Neural cell (in vitro differentiated cells): Measurements from ENCODE around the gene SYTL3. TPM values are rescaled to one million over a fixed set of nuclear protein-coding genes. Genes with fewer than 3 reads are reported as not detected.

ENCODE experiments used
- H2AFZ ChIP-seq: fragments of 200-600, 300-800 bp; sonication (generic), shearing (Covaris generic); 2 replicates; pipeline ENCODE4 v1.6.0; 2014; ENCODE audit warnings: low read depth, mild to moderate bottlenecking, antibody characterized with exemption, low read length, moderate library complexity
- H3F3A ChIP-seq: fragments of 200-600 bp; shearing (Covaris generic); 2 replicates; pipeline ENCODE4 v1.6.1; 2016; ENCODE audit warnings: mild to moderate bottlenecking, moderate library complexity, mixed read lengths, antibody characterized with exemption, low read length; ENCODE audit not compliant: insufficient read depth, poor library complexity, severe bottlenecking
- H3K27ac ChIP-seq: fragments of 200-600, 300-800 bp; sonication (generic), shearing (Covaris generic); 2 replicates; pipeline ENCODE4 v1.5.1; 2014; ENCODE audit warnings: mild to moderate bottlenecking, low read length, moderate library complexity
- H3K27me3 ChIP-seq: fragments of 300-800, 200-600 bp; sonication (generic), shearing (Covaris generic); 2 replicates; pipeline ENCODE4 v1.6.0; 2014; ENCODE audit warnings: mild to moderate bottlenecking, low read depth, low read length, moderate library complexity; ENCODE audit not compliant: insufficient read depth
- H3K36me3 ChIP-seq: fragments of 300-800, 200-600 bp; sonication (generic), shearing (Covaris generic); 2 replicates; pipeline ENCODE4 v1.5.1; 2014; ENCODE audit warnings: mild to moderate bottlenecking, antibody characterized with exemption, low read length, moderate library complexity; ENCODE audit not compliant: insufficient read depth
- H3K4me2 ChIP-seq: fragments of 300-800, 200-600 bp; sonication (generic), shearing (Covaris generic); 2 replicates; pipeline ENCODE4 v1.6.0; 2014; ENCODE audit warnings: mild to moderate bottlenecking, low read length
- H3K4me3 ChIP-seq: fragments of 300-800, 200-600 bp; sonication (generic), shearing (Covaris generic); 2 replicates; pipeline ENCODE4 v1.5.1; 2014; ENCODE audit warnings: mild to moderate bottlenecking, low read length, moderate library complexity
- H3K79me2 ChIP-seq: fragments of 200-600 bp; shearing (Covaris generic); replicated peaks from 2 replicates; pipeline ENCODE4 v1.6.0; 2014; ENCODE audit warnings: mild to moderate bottlenecking, low read length, moderate library complexity; ENCODE audit not compliant: insufficient read depth
- H3K9ac ChIP-seq: fragments of 300-800, 200-600 bp; sonication (generic), shearing (Covaris generic); 2 replicates; pipeline ENCODE4 v1.6.1; 2016; ENCODE audit warnings: mild to moderate bottlenecking, low read length, mixed read lengths
- H3K9me2 ChIP-seq: fragments of 200-600 bp; shearing (Covaris generic); 2 replicates; pipeline ENCODE4 v1.6.1; 2016; ENCODE audit warnings: mild to moderate bottlenecking, low read length, mixed read lengths; ENCODE audit not compliant: insufficient read depth
- H3K9me3 ChIP-seq: fragments of 200-600, 300-800 bp; sonication (generic), shearing (Covaris generic); 2 replicates; pipeline ENCODE4 v1.6.1; 2016; ENCODE audit warnings: mild to moderate bottlenecking, mixed run types, low read length, moderate library complexity, mixed read lengths
- H4K20me1 ChIP-seq: fragments of 200-600 bp; shearing (Covaris generic); 2 replicates; pipeline ENCODE4 v1.6.1; 2016; ENCODE audit warnings: mild to moderate bottlenecking, mixed run types; ENCODE audit not compliant: insufficient read depth
- EP300 ChIP-seq: fragments of 450-650 bp; conservative IDR thresholded peaks from 2 replicates; pipeline ENCODE4 v1.6.1; 2014; ENCODE audit warnings: antibody characterized with exemption, mild to moderate bottlenecking, moderate library complexity; ENCODE audit not compliant: poor library complexity, severe bottlenecking
- EZH2 ChIP-seq: fragments of 200-600, 300-800 bp; shearing (Covaris generic), sonication (generic); IDR thresholded peaks from 2 replicates; pipeline ENCODE4 v1.6.1; 2014; ENCODE audit warnings: antibody characterized with exemption, low read length, borderline replicate concordance, mild to moderate bottlenecking; ENCODE audit not compliant: insufficient read depth, poor library complexity, severe bottlenecking
- MXI1 ChIP-seq: fragments of 450-650 bp; conservative IDR thresholded peaks from 2 replicates; pipeline ENCODE4 v1.6.1; 2014; ENCODE audit warnings: antibody characterized with exemption, mild to moderate bottlenecking; ENCODE audit not compliant: poor library complexity, severe bottlenecking
- POLR2AphosphoS5 ChIP-seq: IDR thresholded peaks from 2 replicates; pipeline ENCODE4 v1.6.1; 2012
- RAD21 ChIP-seq: fragments of 450-650 bp; conservative IDR thresholded peaks from 2 replicates; pipeline ENCODE4 v1.6.1; 2014; ENCODE audit warnings: antibody characterized with exemption, mild to moderate bottlenecking, moderate library complexity
- SMC3 ChIP-seq: fragments of 450-650 bp; conservative IDR thresholded peaks from 2 replicates; pipeline ENCODE4 v1.6.1; 2014; ENCODE audit warnings: antibody characterized with exemption, mild to moderate bottlenecking, moderate library complexity; ENCODE audit not compliant: poor library complexity
- TAF1 ChIP-seq: IDR thresholded peaks from 2 replicates; pipeline ENCODE4 v1.6.1; 2012; ENCODE audit warnings: low read depth
- polyA plus RNA-seq: library from polyadenylated mRNA; depleted of rRNA; stranded (reverse); fragments of >200 nt; gene quantifications from 2 replicates; pipeline ENCODE4 v1.2.3, GENCODE V29; 2014
- TF ChIP-seq, protein P1 (sequence below): IDR thresholded peaks from 2 replicates; pipeline ENCODE4 v1.6.1; 2012; ENCODE audit warnings: borderline replicate concordance
- TF ChIP-seq, protein P2 (sequence below): fragments of 450-650 bp; IDR thresholded peaks from 2 replicates; pipeline ENCODE4 v1.5.1; 2014; ENCODE audit warnings: antibody characterized with exemption, mild to moderate bottlenecking, moderate library complexity; ENCODE audit not compliant: poor library complexity, severe bottlenecking

Gene SYTL3
- polyA plus RNA-seq, 1 donor from 2014 or later, result 2.1 TPM

DNA sequence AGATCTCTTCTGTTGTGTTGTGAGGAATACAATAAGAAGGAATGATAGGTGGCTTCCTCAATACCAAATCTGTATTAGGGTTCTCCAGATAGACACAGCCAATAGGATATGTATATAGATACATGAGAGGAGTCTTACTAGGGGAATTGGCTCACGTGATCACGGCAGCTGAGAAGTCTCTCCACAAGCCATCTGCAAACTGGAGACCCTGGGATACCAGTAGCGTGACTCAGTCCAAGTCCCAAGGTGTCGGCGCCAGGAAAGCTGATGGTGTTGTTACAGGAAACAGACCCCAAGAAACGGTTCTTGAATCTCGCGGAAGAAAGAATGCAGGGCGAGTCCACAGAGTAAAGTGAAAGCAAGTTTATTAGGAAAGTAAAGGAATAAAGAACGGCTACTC lies 61.4 kb downstream of the SYTL3 start:
- Histone ChIP-seq H3F3A (no peaks in the 10 kb centered on the region), H4K20me1 (no peaks in the 10 kb centered on the region), H3K79me2 (no peaks in the 10 kb centered on the region), H3K4me3 (no peak overlapping the region), H2AFZ (no peak overlapping the region), H3K9me2 (no peaks in the 10 kb centered on the region), H3K27ac (no peak overlapping the region), H3K9me3 (no peaks in the 10 kb centered on the region), H3K4me2 (no peak overlapping the region), H3K27me3 (no peaks in the 10 kb centered on the region), H3K9ac (no peak overlapping the region), H3K36me3 (no peaks in the 10 kb centered on the region)
- no peak for TF ChIP-seq MXI1

- Histone ChIP-seq H3K36me3 (no peaks in the 10 kb centered on the region), H3K9ac (no peak overlapping the region), H3K9me2 (no peaks in the 10 kb centered on the region), H3K27me3 (no peaks in the 10 kb centered on the region), H3K27ac (no peak overlapping the region), H4K20me1 (no peaks in the 10 kb centered on the region), H3K9me3 (no peaks in the 10 kb centered on the region), H2AFZ (no peak overlapping the region), H3F3A (no peaks in the 10 kb centered on the region), H3K4me2 (no peak overlapping the region), H3K79me2 (no peaks in the 10 kb centered on the region), H3K4me3 (no peak overlapping the region)
- TF ChIP-seq POLR2AphosphoS5 (no peak), SMC3 (no peak), EP300 (no peak), MXI1 (no peak), EZH2 (no peak), TAF1 (no peak), RAD21 (no peak)
- TF ChIP-seq, protein P1, sequence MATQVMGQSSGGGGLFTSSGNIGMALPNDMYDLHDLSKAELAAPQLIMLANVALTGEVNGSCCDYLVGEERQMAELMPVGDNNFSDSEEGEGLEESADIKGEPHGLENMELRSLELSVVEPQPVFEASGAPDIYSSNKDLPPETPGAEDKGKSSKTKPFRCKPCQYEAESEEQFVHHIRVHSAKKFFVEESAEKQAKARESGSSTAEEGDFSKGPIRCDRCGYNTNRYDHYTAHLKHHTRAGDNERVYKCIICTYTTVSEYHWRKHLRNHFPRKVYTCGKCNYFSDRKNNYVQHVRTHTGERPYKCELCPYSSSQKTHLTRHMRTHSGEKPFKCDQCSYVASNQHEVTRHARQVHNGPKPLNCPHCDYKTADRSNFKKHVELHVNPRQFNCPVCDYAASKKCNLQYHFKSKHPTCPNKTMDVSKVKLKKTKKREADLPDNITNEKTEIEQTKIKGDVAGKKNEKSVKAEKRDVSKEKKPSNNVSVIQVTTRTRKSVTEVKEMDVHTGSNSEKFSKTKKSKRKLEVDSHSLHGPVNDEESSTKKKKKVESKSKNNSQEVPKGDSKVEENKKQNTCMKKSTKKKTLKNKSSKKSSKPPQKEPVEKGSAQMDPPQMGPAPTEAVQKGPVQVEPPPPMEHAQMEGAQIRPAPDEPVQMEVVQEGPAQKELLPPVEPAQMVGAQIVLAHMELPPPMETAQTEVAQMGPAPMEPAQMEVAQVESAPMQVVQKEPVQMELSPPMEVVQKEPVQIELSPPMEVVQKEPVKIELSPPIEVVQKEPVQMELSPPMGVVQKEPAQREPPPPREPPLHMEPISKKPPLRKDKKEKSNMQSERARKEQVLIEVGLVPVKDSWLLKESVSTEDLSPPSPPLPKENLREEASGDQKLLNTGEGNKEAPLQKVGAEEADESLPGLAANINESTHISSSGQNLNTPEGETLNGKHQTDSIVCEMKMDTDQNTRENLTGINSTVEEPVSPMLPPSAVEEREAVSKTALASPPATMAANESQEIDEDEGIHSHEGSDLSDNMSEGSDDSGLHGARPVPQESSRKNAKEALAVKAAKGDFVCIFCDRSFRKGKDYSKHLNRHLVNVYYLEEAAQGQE, result no peak
- TF ChIP-seq, protein P2, sequence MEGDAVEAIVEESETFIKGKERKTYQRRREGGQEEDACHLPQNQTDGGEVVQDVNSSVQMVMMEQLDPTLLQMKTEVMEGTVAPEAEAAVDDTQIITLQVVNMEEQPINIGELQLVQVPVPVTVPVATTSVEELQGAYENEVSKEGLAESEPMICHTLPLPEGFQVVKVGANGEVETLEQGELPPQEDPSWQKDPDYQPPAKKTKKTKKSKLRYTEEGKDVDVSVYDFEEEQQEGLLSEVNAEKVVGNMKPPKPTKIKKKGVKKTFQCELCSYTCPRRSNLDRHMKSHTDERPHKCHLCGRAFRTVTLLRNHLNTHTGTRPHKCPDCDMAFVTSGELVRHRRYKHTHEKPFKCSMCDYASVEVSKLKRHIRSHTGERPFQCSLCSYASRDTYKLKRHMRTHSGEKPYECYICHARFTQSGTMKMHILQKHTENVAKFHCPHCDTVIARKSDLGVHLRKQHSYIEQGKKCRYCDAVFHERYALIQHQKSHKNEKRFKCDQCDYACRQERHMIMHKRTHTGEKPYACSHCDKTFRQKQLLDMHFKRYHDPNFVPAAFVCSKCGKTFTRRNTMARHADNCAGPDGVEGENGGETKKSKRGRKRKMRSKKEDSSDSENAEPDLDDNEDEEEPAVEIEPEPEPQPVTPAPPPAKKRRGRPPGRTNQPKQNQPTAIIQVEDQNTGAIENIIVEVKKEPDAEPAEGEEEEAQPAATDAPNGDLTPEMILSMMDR, result no peak
Measured at GRCh38 chr6:158713469-158713868, 63.6 kb downstream of the SYTL3 start.

GRCh38 chr6:158714706-158715105 lies 64.9 kb downstream of the SYTL3 start:
- no peaks in the 10 kb centered on the region for H3K79me2 ChIP-seq
- no peaks in the 10 kb centered on the region for H3K9me2 ChIP-seq
- H3F3A ChIP-seq, result no peaks in the 10 kb centered on the region
- no peaks in the 10 kb centered on the region for H4K20me1 ChIP-seq
- TF ChIP-seq MXI1, result no peak
- TF ChIP-seq EP300, result no peak
- TF ChIP-seq, protein P2, result no peak
- TF ChIP-seq TAF1, result no peak
- no peak for TF ChIP-seq EZH2
- TF ChIP-seq, protein P1, result no peak
- no peak for TF ChIP-seq SMC3
- TF ChIP-seq RAD21, result no peak
- TF ChIP-seq POLR2AphosphoS5, result no peak
- H3K9me3 ChIP-seq, result no peaks in the 10 kb centered on the region
- H3K27ac ChIP-seq, result no peak overlapping the region
- no peak overlapping the region for H2AFZ ChIP-seq
- H3K4me3 ChIP-seq, result no peak overlapping the region
- no peaks in the 10 kb centered on the region for H3K27me3 ChIP-seq
- H3K36me3 ChIP-seq, result no peaks in the 10 kb centered on the region
- H3K4me2 ChIP-seq, result no peak overlapping the region
- H3K9ac ChIP-seq, result no peak overlapping the region
